Esophagus squamous epithelium (tissue), 5 donors: Measurements from ENCODE around the gene CRTAC1. TPM values are rescaled to one million over a fixed set of nuclear protein-coding genes. Genes with fewer than 3 reads are reported as not detected.

Source experiments
- DNase-seq: peaks from one replicate; lab custom pipeline; 2025; lab: John Stamatoyannopoulos, UW
- H3K27ac ChIP-seq, 4 donors: fragments of 200-600 bp; sonication (generic); one replicate each; pipeline ENCODE4 v1.5.1; 2016 to 2019; ENCODE audit warnings: mild to moderate bottlenecking in 1 of 4
- H3K27me3 ChIP-seq, 4 donors: fragments of 200-600 bp; sonication (generic); 1 replicate in 3 of 4; 2 replicates in 1 of 4; pipeline versions ENCODE4 v1.5.1 to v1.6.0; 2017 to 2021; ENCODE audit warnings: antibody characterized with exemption in 1 of 4
- H3K36me3 ChIP-seq, 3 donors: fragments of 200-600 bp; sonication (generic); one replicate each; pipeline ENCODE4 v1.5.1; 2016 to 2019
- H3K4me1 ChIP-seq, 3 donors: fragments of 200-600 bp; sonication (generic); one replicate each; pipeline ENCODE4 v1.5.1; 2017 to 2019
- H3K4me3 ChIP-seq, 4 donors: fragments of 200-600 bp; sonication (generic); 1 replicate in 3 of 4; 2 replicates in 1 of 4; pipeline ENCODE4 v1.5.1; 2016 to 2019; ENCODE audit warnings: mild to moderate bottlenecking in 2 of 4, moderate library complexity in 1 of 4
- H3K9me3 ChIP-seq, 3 donors: fragments of 200-600 bp; sonication (generic); one replicate each; pipeline ENCODE4 v1.5.1; 2016 to 2019
- CTCF ChIP-seq, 6 experiments: fragments of 450-650 bp in 4 of 6; fragments of 200-600 bp in 2 of 6; sonication (generic) in 2 of 6; IDR thresholded peaks; one replicate each; pipeline ENCODE4 v1.5.1; 2016 to 2019; ENCODE audit warnings: antibody characterized with exemption in 6 of 6, mild to moderate bottlenecking in 4 of 6, moderate library complexity in 4 of 6
- POLR2A ChIP-seq, 4 donors: fragments of 450-650 bp; IDR thresholded peaks; one replicate each; pipeline ENCODE4 v1.6.1; 2017; ENCODE audit warnings: antibody characterized with exemption in 4 of 4, mild to moderate bottlenecking in 4 of 4, moderate library complexity in 3 of 4
- WGBS, 2 donors: methylation state at CpG; one replicate each; pipeline ENCODE4 v1.1.5; 2018; 5-methylcytosine and 5-hydroxymethylcytosine counted together
- intact Hi-C: fragments of 100-400 bp; cut with DNase I; formaldehyde crosslinking; loops from one replicate; pipeline ENCODE4 v1.15.0; 2022
- total RNA-seq, 4 donors: library from RNA; depleted of rRNA; stranded (reverse); fragments of >200 nt; gene quantifications; one replicate each; pipeline ENCODE4 v1.1.0, GENCODE V29; 2016
- donor health status: DM: yes; HTN: yes; CAD: no.

Gene CRTAC1
- total RNA-seq, 4 donors from 2014 or later: 0.22 to 10.7 (median 2.5) TPM

- H3K4me1 ChIP-seq: no peaks in the 10 kb centered on the region
- no peak overlapping the region for H3K27ac ChIP-seq
- H3K27me3 ChIP-seq: peaks cover 0 to 29% (median 0%) of the 10 kb centered on the region in 4 donors
- no peak for DNase-seq
- intact Hi-C loops: no loop called here
- H3K4me3 ChIP-seq: no peak overlapping the region
- no peak for TF ChIP-seq CTCF (IDR thresholded peaks at IDR 0.05)
- TF ChIP-seq POLR2A (IDR thresholded peaks at IDR 0.05): no peak
- no peaks in the 10 kb centered on the region for H3K36me3 ChIP-seq
- 76 to 80% methylated on average over 5 of the region's 6 CpGs for WGBS, 2 donors
- no peaks in the 10 kb centered on the region for H3K9me3 ChIP-seq
Observed at GRCh38 chr10:97907211-97907610, 123.2 kb downstream of the CRTAC1 start.

GRCh38 chr10:97905276-97905675, 125.1 kb downstream of the CRTAC1 start:
- no peak for DNase-seq
- no peak overlapping the region for H3K4me3 ChIP-seq
- TF ChIP-seq CTCF (IDR thresholded peaks at IDR 0.05): no peak
- TF ChIP-seq POLR2A (IDR thresholded peaks at IDR 0.05): no peak
- H3K9me3 ChIP-seq: no peaks in the 10 kb centered on the region
- no peaks in the 10 kb centered on the region for H3K4me1 ChIP-seq
- no peaks in the 10 kb centered on the region for H3K36me3 ChIP-seq
- intact Hi-C loops: no loop called here
- WGBS, 2 donors: 77 to 90% methylated on average over 8 of the region's 8 CpGs
- H3K27me3 ChIP-seq: peaks cover 0 to 32% (median 0%) of the 10 kb centered on the region in 4 donors
- H3K27ac ChIP-seq: no peak overlapping the region

- no peak for DNase-seq
- no peaks in the 10 kb centered on the region for H3K9me3 ChIP-seq
- no peaks in the 10 kb centered on the region for H3K4me1 ChIP-seq
- TF ChIP-seq CTCF (IDR thresholded peaks at IDR 0.05): no peak
- TF ChIP-seq POLR2A (IDR thresholded peaks at IDR 0.05): no peak
- WGBS, 2 donors: 91 to 95% methylated on average over 2 to 8 of the region's 11 CpGs
- H3K4me3 ChIP-seq: no peak overlapping the region
- peaks cover 0 to 34% (median 0%) of the 10 kb centered on the region in 4 donors for H3K27me3 ChIP-seq
- no peaks in the 10 kb centered on the region for H3K36me3 ChIP-seq
- no peak overlapping the region for H3K27ac ChIP-seq
- intact Hi-C loops: no loop called here
Observed at GRCh38 chr10:97904576-97904975, 125.8 kb downstream of the CRTAC1 start.

- no peak overlapping the region for H3K27ac ChIP-seq
- peaks cover 0 to 34% (median 0%) of the 10 kb centered on the region in 4 donors for H3K27me3 ChIP-seq
- H3K36me3 ChIP-seq: no peaks in the 10 kb centered on the region
- WGBS, 2 donors: 72 to 82% methylated on average over 4 to 5 of the region's 5 CpGs
- no peak overlapping the region for H3K4me3 ChIP-seq
- H3K9me3 ChIP-seq: no peaks in the 10 kb centered on the region
- H3K4me1 ChIP-seq: no peaks in the 10 kb centered on the region
- TF ChIP-seq CTCF (IDR thresholded peaks at IDR 0.05): no peak
- TF ChIP-seq POLR2A (IDR thresholded peaks at IDR 0.05): no peak
- DNase-seq: no peak
- intact Hi-C loops: no loop called here
Observed at GRCh38 chr10:97904018-97904381, 126.4 kb downstream of the CRTAC1 start.

- Histone ChIP-seq H3K36me3 (no peaks in the 10 kb centered on the region), H3K27me3 (peaks cover 0 to 34% (median 0%) of the 10 kb centered on the region in 4 donors), H3K4me1 (peaks cover 0 to 3% (median 0%) of the 10 kb centered on the region in 3 donors), H3K9me3 (no peaks in the 10 kb centered on the region), H3K27ac (no peak overlapping the region), H3K4me3 (no peak overlapping the region)
- TF ChIP-seq POLR2A (IDR thresholded peaks at IDR 0.05): no peak
- TF ChIP-seq CTCF (IDR thresholded peaks at IDR 0.05): no peak
- 65 to 69% methylated on average over 6 to 8 of the region's 9 CpGs for WGBS, 2 donors
- DNase-seq: no peak
- intact Hi-C loops: no loop called here
Observed at GRCh38 chr10:97903128-97904017, 127.0 kb downstream of the CRTAC1 start.
